ENCODE measurements around the gene KRT1. TPM values are rescaled to one million over a fixed set of nuclear protein-coding genes. Genes with fewer than 3 reads are reported as not detected.

KRT1 gene
- total RNA-seq, 3 donors from 2014 or later (not counting 1 experiment from before 2014, with no cell fraction given): 0.27 to 1.8 TPM; not detected in 1

- H3K9me3 ChIP-seq (ENCODE audit: control insufficient read depth, insufficient read depth, low read length): no peaks in the 10 kb centered on the region
- H3K27me3 ChIP-seq (ENCODE audit: control insufficient read depth, insufficient read depth, low read length): no peaks in the 10 kb centered on the region
- WGBS (ENCODE audit: insufficient coverage): 67% methylated on average over 11 of the region's 11 CpGs
- peaks cover 7 to 24% of the 10 kb centered on the region in 2 donors for H3K27me3 Mint-ChIP-seq (ENCODE audit: low read depth in 2 of 2)
- H3K36me3 ChIP-seq (ENCODE audit: control insufficient read depth, insufficient read depth, low read length): no peaks in the 10 kb centered on the region
- H3K27ac ChIP-seq (ENCODE audit: low read length): no peak overlapping the region
- no peaks in the 10 kb centered on the region for H3K4me1 ChIP-seq (ENCODE audit: control insufficient read depth, insufficient read depth, low read length)
- no peak for TF ChIP-seq CTCF (IDR thresholded peaks at IDR 0.05)
- H3K36me3 Mint-ChIP-seq: no peaks in the 10 kb centered on the region
- no peak overlapping the region for H3K4me3 ChIP-seq (ENCODE audit: low read length)
- no peak for DNase-seq
- no peak for ATAC-seq
- peaks cover 5 to 8% of the 10 kb centered on the region in 2 donors for H3K4me1 Mint-ChIP-seq
- H3K27ac Mint-ChIP-seq: no peak overlapping the region
- intact Hi-C loops (cut with micrococcal nuclease): no loop called here
- H3K4me3 Mint-ChIP-seq: no peak overlapping the region
- H3K9me3 Mint-ChIP-seq: no peaks in the 10 kb centered on the region
Measured at GRCh38 chr12:52698651-52699340, 18.6 kb upstream of the KRT1 start.

- no peak overlapping the region for H3K4me3 ChIP-seq (ENCODE audit: low read length)
- H3K4me3 Mint-ChIP-seq: no peak overlapping the region
- no peak for ATAC-seq
- intact Hi-C loops (cut with micrococcal nuclease): no loop called here
- H3K27me3 ChIP-seq (ENCODE audit: control insufficient read depth, insufficient read depth, low read length): no peaks in the 10 kb centered on the region
- DNase-seq: no peak
- H3K36me3 ChIP-seq (ENCODE audit: control insufficient read depth, insufficient read depth, low read length): no peaks in the 10 kb centered on the region
- no peak overlapping the region for H3K27ac Mint-ChIP-seq
- 65% methylated on average over 2 of the region's 2 CpGs for WGBS (ENCODE audit: insufficient coverage)
- peaks cover 10 to 11% of the 10 kb centered on the region in 2 donors for H3K4me1 Mint-ChIP-seq
- H3K9me3 Mint-ChIP-seq: no peaks in the 10 kb centered on the region
- no peaks in the 10 kb centered on the region for H3K4me1 ChIP-seq (ENCODE audit: control insufficient read depth, insufficient read depth, low read length)
- no peak overlapping the region for H3K27ac ChIP-seq (ENCODE audit: low read length)
- H3K36me3 Mint-ChIP-seq: no peaks in the 10 kb centered on the region
- TF ChIP-seq CTCF (IDR thresholded peaks at IDR 0.05): no peak
- H3K9me3 ChIP-seq (ENCODE audit: control insufficient read depth, insufficient read depth, low read length): no peaks in the 10 kb centered on the region
- H3K27me3 Mint-ChIP-seq (ENCODE audit: low read depth in 2 of 2): peaks cover 15 to 17% of the 10 kb centered on the region in 2 donors
Measured at GRCh38 chr12:52697058-52697582, 16.9 kb upstream of the KRT1 start.

GRCh38 chr12:52696588-52696987 lies 16.4 kb upstream of the KRT1 start:
- no peak overlapping the region for H3K4me3 ChIP-seq (ENCODE audit: low read length)
- peaks cover 2% of the 10 kb centered on the region for H3K4me1 ChIP-seq (ENCODE audit: control insufficient read depth, insufficient read depth, low read length)
- H3K27me3 Mint-ChIP-seq (ENCODE audit: low read depth in 2 of 2): peaks cover 10 to 12% of the 10 kb centered on the region in 2 donors
- H3K4me1 Mint-ChIP-seq: peaks cover 11 to 15% of the 10 kb centered on the region in 2 donors
- H3K36me3 Mint-ChIP-seq: no peaks in the 10 kb centered on the region
- no peaks in the 10 kb centered on the region for H3K9me3 Mint-ChIP-seq
- TF ChIP-seq CTCF (IDR thresholded peaks at IDR 0.05): no peak
- no peak overlapping the region for H3K27ac ChIP-seq (ENCODE audit: low read length)
- H3K27me3 ChIP-seq (ENCODE audit: control insufficient read depth, insufficient read depth, low read length): no peaks in the 10 kb centered on the region
- no peaks in the 10 kb centered on the region for H3K9me3 ChIP-seq (ENCODE audit: control insufficient read depth, insufficient read depth, low read length)
- no peak overlapping the region for H3K27ac Mint-ChIP-seq
- WGBS (ENCODE audit: insufficient coverage): no CpG with 5 or more reads among the region's 3 CpGs
- intact Hi-C loops (cut with micrococcal nuclease): no loop called here
- DNase-seq: no peak
- H3K4me3 Mint-ChIP-seq: no peak overlapping the region
- no peak for ATAC-seq
- no peaks in the 10 kb centered on the region for H3K36me3 ChIP-seq (ENCODE audit: control insufficient read depth, insufficient read depth, low read length)
